HG02973 (cell line): ENCODE data around the gene ATP9B.

Source experiments
- ATAC-seq: cut with Tn5 transposase; IDR thresholded peaks from one replicate; pipeline ENCODE4 v1.9.1; 2021; ENCODE audit warnings: moderate library complexity; ENCODE audit not compliant: unreplicated experiment

Gene ATP9B

GRCh38 chr18:79195716-79196683 lies 126.8 kb downstream of the ATP9B start:
- no peak for ATAC-seq

GRCh38 chr18:79197531-79197930 lies 128.3 kb downstream of the ATP9B start:
- ATAC-seq = no peak

- no peak for ATAC-seq
These were observed 130.6 kb downstream of the ATP9B start for GRCh38 chr18:79199691-79200374.

GRCh38 chr18:79200546-79201268 lies 131.5 kb downstream of the ATP9B start:
- ATAC-seq = no peak

GRCh38 chr18:79203017-79203605 lies 133.9 kb downstream of the ATP9B start:
- no peak for ATAC-seq

GRCh38 chr18:79204889-79205807 lies 136.0 kb downstream of the ATP9B start:
- ATAC-seq = no peak

- no peak for ATAC-seq
These were observed 137.2 kb downstream of the ATP9B start for GRCh38 chr18:79206444-79206843.

GRCh38 chr18:79208906-79209305 lies 139.7 kb downstream of the ATP9B start:
- no peak for ATAC-seq

GRCh38 chr18:79210002-79210910 lies 141.1 kb downstream of the ATP9B start:
- no peak for ATAC-seq

GRCh38 chr18:79211844-79212243 lies 142.7 kb downstream of the ATP9B start:
- no peak for ATAC-seq

GRCh38 chr18:79214056-79214455 lies 144.9 kb downstream of the ATP9B start:
- no peak for ATAC-seq

GRCh38 chr18:79216176-79216575 lies 147.0 kb downstream of the ATP9B start:
- no peak for ATAC-seq

- ATAC-seq = no peak
These were observed 148.9 kb downstream of the ATP9B start for GRCh38 chr18:79217979-79218604.

- no peak for ATAC-seq
These were observed 149.5 kb downstream of the ATP9B start for GRCh38 chr18:79218605-79219190.

- ATAC-seq = no peak
These were observed 151.9 kb downstream of the ATP9B start for GRCh38 chr18:79221136-79221535.

- ATAC-seq = no peak
These were observed 153.6 kb downstream of the ATP9B start for GRCh38 chr18:79222790-79223189.

GRCh38 chr18:79223431-79223830 lies 154.2 kb downstream of the ATP9B start:
- ATAC-seq = no peak

GRCh38 chr18:79224381-79224780 lies 155.2 kb downstream of the ATP9B start:
- ATAC-seq = no peak
